22Rv1 (cell line): ENCODE results near the gene LSAMP.

ENCODE experiments used
- ZFX ChIP-seq: fragments of 450-650 bp; IDR thresholded peaks from 2 replicates; pipeline ENCODE4 v1.6.1; 2017; ENCODE audit warnings: antibody characterized with exemption, borderline replicate concordance
- TF ChIP-seq, protein P1 (sequence below): fragments of 450-650 bp; IDR thresholded peaks from 2 replicates; pipeline ENCODE4 v1.5.1; 2017; ENCODE audit warnings: mild to moderate bottlenecking

DNA sequence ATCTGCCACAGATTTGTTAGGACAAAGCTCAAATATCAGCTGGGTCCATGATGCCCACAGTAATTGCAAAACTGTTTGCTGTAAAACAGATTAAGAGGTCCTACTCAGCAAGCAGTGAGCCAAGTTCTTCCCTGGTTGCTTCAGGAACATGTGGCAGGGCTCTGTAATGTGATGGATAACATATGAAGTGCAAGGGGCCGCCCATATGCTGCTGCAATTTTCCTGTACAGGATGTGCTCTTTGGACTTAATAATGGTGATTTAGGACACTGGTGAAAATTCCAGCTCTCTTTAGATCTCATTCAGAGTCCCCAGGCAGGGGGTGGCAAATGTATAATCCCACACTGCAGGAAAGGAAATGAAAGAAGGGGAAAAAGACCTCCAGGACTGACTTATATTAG lies 289.4 kb downstream of the LSAMP start:
- TF ChIP-seq, protein P1, sequence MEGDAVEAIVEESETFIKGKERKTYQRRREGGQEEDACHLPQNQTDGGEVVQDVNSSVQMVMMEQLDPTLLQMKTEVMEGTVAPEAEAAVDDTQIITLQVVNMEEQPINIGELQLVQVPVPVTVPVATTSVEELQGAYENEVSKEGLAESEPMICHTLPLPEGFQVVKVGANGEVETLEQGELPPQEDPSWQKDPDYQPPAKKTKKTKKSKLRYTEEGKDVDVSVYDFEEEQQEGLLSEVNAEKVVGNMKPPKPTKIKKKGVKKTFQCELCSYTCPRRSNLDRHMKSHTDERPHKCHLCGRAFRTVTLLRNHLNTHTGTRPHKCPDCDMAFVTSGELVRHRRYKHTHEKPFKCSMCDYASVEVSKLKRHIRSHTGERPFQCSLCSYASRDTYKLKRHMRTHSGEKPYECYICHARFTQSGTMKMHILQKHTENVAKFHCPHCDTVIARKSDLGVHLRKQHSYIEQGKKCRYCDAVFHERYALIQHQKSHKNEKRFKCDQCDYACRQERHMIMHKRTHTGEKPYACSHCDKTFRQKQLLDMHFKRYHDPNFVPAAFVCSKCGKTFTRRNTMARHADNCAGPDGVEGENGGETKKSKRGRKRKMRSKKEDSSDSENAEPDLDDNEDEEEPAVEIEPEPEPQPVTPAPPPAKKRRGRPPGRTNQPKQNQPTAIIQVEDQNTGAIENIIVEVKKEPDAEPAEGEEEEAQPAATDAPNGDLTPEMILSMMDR: no peak
- TF ChIP-seq ZFX: no peak
